Panc1 (cell line): ENCODE data around the gene CAPRIN1.

Experiments
- CTCF ChIP-seq: fragments of 450-650 bp; IDR thresholded peaks from 2 replicates; pipeline ENCODE4 v1.5.1; 2017; ENCODE audit warnings: mild to moderate bottlenecking
- POLR2AphosphoS5 ChIP-seq: IDR thresholded peaks from 2 replicates; pipeline ENCODE4 v1.6.1; 2012; ENCODE audit warnings: mild to moderate bottlenecking, low read depth, low read length, moderate library complexity

GRCh38 chr11:34148504-34149165, 97.1 kb downstream of the CAPRIN1 start:
- no peak for TF ChIP-seq CTCF
- no peak for TF ChIP-seq POLR2AphosphoS5
